ENCODE data around the gene REEP2. TPM values are rescaled to one million over a fixed set of nuclear protein-coding genes. Genes with fewer than 3 reads are reported as not detected.

REEP2 gene
- total RNA-seq, 4 donors from 2014 or later, result 1.2 to 7.4 (median 3.4) TPM

GRCh38 chr5:138465261-138466124, 26.6 kb downstream of the REEP2 start, which contains the start of gene EGR1:
Gene EGR1 (plus strand): TSS chr5:138465479. CDS start chr5:138465762, 283 bp downstream.
- Histone ChIP-seq H3K4me3 (peak within 1 kb of the TSS; percentile 78 to 98 (median 90)), H3K9me3 (no peaks in the 10 kb centered on the region), H3K27me3 (peaks cover 0 to 6% (median 0%) of the 10 kb centered on the region in 3 donors), H3K36me3 (no peaks in the 10 kb centered on the region), H3K4me1 (peaks cover 14 to 22% of the 10 kb centered on the region in 2 donors), H3K27ac (peak within 1 kb of the TSS; percentile 94 to 99 (median 96))
- ATAC-seq, result peak; percentile 73 to 75
- TF ChIP-seq CTCF (IDR thresholded peaks at IDR 0.05 in 4 of 5, conservative IDR thresholded peaks at IDR 0.05 in 1 of 5) (no peak), POLR2A (IDR thresholded peaks at IDR 0.05) (peak; percentile 86 to 96)
- in situ Hi-C loops (cut with MboI; ENCODE audit: low sequenced_read_pairs in 4 of 4), result loop anchor here in 1 of 4 donors (5.0 kb wide), 1 partner anchor 37 kb away; no protein-coding TSS in a partner anchor
- intact Hi-C loops (cut with DNase I; ENCODE audit: low total_unique reads), result loop anchor here (1.0 to 10.0 kb wide), 3 partner anchors 27 to 799 kb away; partner anchors contain the start of gene ETF1
- peak; percentile 89 to 91 for DNase-seq

DNA sequence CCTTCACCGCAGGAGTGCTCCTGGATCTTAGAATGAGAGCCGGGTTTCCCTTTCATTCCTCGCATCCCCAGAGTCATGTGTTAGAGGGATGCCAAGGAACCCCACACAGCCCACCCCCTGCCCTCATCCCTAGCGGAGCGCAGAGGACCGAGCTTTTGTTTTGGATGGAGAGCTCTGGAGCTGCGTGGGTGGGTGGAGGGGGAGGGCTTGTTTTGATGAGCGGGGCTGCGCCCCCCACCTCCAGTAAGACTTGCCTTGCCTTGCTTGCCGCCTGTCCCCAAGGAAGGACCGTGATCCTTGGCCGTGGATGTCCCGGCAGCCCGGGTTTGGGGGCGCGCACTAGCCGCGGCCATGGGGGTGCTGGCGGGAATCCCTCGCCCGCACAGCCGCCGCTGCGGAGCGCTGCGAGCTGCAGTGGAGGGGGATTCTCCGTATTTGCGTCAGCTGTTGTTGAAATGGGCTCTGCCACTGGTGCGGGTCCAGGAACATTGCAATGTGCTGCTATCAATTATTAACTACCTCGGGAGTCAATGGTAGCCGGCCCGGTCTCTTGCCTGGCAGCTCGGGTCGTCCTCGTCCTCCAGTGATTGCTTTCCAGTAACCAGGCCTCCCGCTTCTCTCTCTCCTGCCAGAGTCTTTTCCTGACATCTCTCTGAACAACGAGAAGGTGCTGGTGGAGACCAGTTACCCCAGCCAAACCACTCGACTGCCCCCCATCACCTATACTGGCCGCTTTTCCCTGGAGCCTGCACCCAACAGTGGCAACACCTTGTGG, 27.5 kb downstream of the REEP2 start:
- Histone ChIP-seq H3K9me3 (no peaks in the 10 kb centered on the region), H3K4me3 (peak overlapping the region; percentile 78 to 98 (median 90)), H3K4me1 (peaks cover 14 to 22% of the 10 kb centered on the region in 2 donors), H3K36me3 (no peaks in the 10 kb centered on the region), H3K27ac (peak overlapping the region in 1 of 4 donors; percentile 95), H3K27me3 (peaks cover 0 to 6% (median 0%) of the 10 kb centered on the region in 3 donors)
- intact Hi-C loops (cut with DNase I; ENCODE audit: low total_unique reads), result loop anchor here (10.0 kb wide), 1 partner anchor 798 kb away; no protein-coding TSS in a partner anchor
- ATAC-seq (no peak), DNase-seq (no peak)
- TF ChIP-seq CTCF (IDR thresholded peaks at IDR 0.05 in 4 of 5, conservative IDR thresholded peaks at IDR 0.05 in 1 of 5) (no peak), POLR2A (IDR thresholded peaks at IDR 0.05) (no peak)
- in situ Hi-C loops (cut with MboI; ENCODE audit: low sequenced_read_pairs in 4 of 4), result loop anchor here in 1 of 4 donors (5.0 kb wide), 1 partner anchor 36 kb away; no protein-coding TSS in a partner anchor

DNA sequence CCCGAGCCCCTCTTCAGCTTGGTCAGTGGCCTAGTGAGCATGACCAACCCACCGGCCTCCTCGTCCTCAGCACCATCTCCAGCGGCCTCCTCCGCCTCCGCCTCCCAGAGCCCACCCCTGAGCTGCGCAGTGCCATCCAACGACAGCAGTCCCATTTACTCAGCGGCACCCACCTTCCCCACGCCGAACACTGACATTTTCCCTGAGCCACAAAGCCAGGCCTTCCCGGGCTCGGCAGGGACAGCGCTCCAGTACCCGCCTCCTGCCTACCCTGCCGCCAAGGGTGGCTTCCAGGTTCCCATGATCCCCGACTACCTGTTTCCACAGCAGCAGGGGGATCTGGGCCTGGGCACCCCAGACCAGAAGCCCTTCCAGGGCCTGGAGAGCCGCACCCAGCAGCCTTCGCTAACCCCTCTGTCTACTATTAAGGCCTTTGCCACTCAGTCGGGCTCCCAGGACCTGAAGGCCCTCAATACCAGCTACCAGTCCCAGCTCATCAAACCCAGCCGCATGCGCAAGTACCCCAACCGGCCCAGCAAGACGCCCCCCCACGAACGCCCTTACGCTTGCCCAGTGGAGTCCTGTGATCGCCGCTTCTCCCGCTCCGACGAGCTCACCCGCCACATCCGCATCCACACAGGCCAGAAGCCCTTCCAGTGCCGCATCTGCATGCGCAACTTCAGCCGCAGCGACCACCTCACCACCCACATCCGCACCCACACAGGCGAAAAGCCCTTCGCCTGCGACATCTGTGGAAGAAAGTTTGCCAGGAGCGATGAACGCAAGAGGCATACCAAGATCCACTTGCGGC, 28.2 kb downstream of the REEP2 start:
- ATAC-seq (no peak), DNase-seq (no peak)
- H3K9me3 ChIP-seq, result no peaks in the 10 kb centered on the region
- TF ChIP-seq POLR2A (IDR thresholded peaks at IDR 0.05) (no peak), CTCF (IDR thresholded peaks at IDR 0.05 in 4 of 5, conservative IDR thresholded peaks at IDR 0.05 in 1 of 5) (no peak)
- intact Hi-C loops (cut with DNase I; ENCODE audit: low total_unique reads) (loop anchor here (10.0 kb wide), 1 partner anchor 798 kb away; no protein-coding TSS in a partner anchor), in situ Hi-C loops (cut with MboI; ENCODE audit: low sequenced_read_pairs in 4 of 4) (loop anchor here in 1 of 4 donors (5.0 kb wide), 1 partner anchor 35 kb away; no protein-coding TSS in a partner anchor)
- no peaks in the 10 kb centered on the region for H3K36me3 ChIP-seq
- peaks cover 14 to 22% of the 10 kb centered on the region in 2 donors for H3K4me1 ChIP-seq
- H3K27me3 ChIP-seq, result peaks cover 0 to 6% (median 0%) of the 10 kb centered on the region in 3 donors
- peak overlapping the region; percentile 78 to 98 (median 90) for H3K4me3 ChIP-seq
- peak overlapping the region in 1 of 4 donors; percentile 95 for H3K27ac ChIP-seq
